ENCODE data around the gene SLC41A2. TPM values are rescaled to one million over a fixed set of nuclear protein-coding genes. Genes with fewer than 3 reads are reported as not detected.

Gene SLC41A2
- total RNA-seq, 1 donor, result 16.8 TPM

DNA sequence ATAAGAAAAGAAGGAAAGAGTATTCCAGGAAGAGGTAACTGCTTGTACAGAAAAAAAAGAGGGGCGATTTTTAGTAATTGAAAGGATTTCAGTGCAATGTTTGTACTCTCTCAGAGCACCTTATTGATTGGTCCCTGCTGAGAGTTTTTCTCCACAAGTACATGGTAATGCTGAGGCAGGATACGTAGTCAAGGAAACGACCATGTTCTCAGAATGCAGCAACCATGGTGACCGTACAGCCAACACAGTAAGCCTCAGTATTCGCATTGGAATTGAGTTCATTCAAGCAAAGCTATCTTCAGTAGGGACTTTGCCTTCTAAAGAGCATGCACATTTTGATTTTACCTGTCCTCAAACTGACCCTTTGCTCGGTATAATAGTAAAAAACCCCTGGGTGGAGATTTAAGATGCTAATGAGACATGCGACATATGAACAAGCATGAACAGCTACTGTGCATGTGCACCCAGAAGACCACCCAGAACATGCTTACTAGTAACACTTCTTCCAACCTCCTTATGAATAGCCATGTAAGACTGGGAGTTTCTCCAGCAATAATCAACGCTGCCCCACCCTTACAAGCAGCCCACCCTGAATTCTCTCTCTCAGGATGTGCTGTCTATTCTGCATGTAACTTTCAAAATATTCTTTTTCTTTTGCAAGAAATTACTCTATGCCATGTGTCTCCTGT lies 6.2 kb upstream of the SLC41A2 start:
- TF ChIP-seq, protein P1, sequence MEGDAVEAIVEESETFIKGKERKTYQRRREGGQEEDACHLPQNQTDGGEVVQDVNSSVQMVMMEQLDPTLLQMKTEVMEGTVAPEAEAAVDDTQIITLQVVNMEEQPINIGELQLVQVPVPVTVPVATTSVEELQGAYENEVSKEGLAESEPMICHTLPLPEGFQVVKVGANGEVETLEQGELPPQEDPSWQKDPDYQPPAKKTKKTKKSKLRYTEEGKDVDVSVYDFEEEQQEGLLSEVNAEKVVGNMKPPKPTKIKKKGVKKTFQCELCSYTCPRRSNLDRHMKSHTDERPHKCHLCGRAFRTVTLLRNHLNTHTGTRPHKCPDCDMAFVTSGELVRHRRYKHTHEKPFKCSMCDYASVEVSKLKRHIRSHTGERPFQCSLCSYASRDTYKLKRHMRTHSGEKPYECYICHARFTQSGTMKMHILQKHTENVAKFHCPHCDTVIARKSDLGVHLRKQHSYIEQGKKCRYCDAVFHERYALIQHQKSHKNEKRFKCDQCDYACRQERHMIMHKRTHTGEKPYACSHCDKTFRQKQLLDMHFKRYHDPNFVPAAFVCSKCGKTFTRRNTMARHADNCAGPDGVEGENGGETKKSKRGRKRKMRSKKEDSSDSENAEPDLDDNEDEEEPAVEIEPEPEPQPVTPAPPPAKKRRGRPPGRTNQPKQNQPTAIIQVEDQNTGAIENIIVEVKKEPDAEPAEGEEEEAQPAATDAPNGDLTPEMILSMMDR (IDR thresholded peaks at IDR 0.05; ENCODE audit: insufficient read depth, low read depth, low read length), result no peak
- H3K4me3 ChIP-seq (ENCODE audit: low read depth, low read length), result no peak overlapping the region
- no peak for DNase-seq (ENCODE audit: low read depth)

- H3K4me3 ChIP-seq (ENCODE audit: low read depth, low read length), result no peak overlapping the region
- TF ChIP-seq, protein P1 (IDR thresholded peaks at IDR 0.05; ENCODE audit: insufficient read depth, low read depth, low read length), result no peak
- no peak for DNase-seq (ENCODE audit: low read depth)
Measured at GRCh38 chr12:104963757-104964156, 5.7 kb upstream of the SLC41A2 start.

- TF ChIP-seq, protein P1 (IDR thresholded peaks at IDR 0.05; ENCODE audit: insufficient read depth, low read depth, low read length), result no peak
- DNase-seq (ENCODE audit: low read depth), result no peak
- H3K4me3 ChIP-seq (ENCODE audit: low read depth, low read length), result no peak overlapping the region
Measured at GRCh38 chr12:104960464-104960863, 2.4 kb upstream of the SLC41A2 start.

GRCh38 chr12:104959335-104959841 lies 1.3 kb upstream of the SLC41A2 start:
- H3K4me3 ChIP-seq (ENCODE audit: low read depth, low read length), result no peak overlapping the region

GRCh38 chr12:104958805-104959334 lies 780 bp upstream of the SLC41A2 start:
- no peak for DNase-seq (ENCODE audit: low read depth)
- peak overlapping the region; percentile 78 for H3K4me3 ChIP-seq (ENCODE audit: low read depth, low read length)
- TF ChIP-seq, protein P1 (IDR thresholded peaks at IDR 0.05; ENCODE audit: insufficient read depth, low read depth, low read length), result no peak

More at GRCh38 chr12:104959335-104959841, 1.3 kb upstream of the SLC41A2 start:
- DNase-seq (ENCODE audit: low read depth), result peak; percentile 60
- TF ChIP-seq, protein P1 (IDR thresholded peaks at IDR 0.05; ENCODE audit: insufficient read depth, low read depth, low read length), result no peak

DNA sequence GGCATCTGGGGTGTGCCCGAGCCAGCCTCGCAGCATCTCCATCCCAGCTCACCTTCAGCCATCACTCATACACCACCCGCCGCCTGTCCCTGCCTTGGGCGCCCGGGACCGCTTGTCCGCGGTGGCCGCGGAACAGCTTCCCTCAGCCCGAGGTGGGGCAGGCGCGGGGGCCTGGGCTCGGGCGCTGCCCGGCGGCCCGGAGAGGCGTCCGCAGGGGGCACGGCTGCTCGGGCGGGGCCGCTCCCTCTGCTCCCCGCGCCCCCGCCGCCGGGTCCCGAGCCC lies 430 bp downstream of the SLC41A2 start:
- no peak for DNase-seq (ENCODE audit: low read depth)
- TF ChIP-seq, protein P1 (IDR thresholded peaks at IDR 0.05; ENCODE audit: insufficient read depth, low read depth, low read length), result no peak
- H3K4me3 ChIP-seq (ENCODE audit: low read depth, low read length), result peak overlapping the region; percentile 78
